HG02938 (cell line): ENCODE data around the gene PSMB5.

Experiments
- ATAC-seq: cut with Tn5 transposase; IDR thresholded peaks from one replicate; pipeline ENCODE4 v1.9.1; 2021; ENCODE audit warnings: mild to moderate bottlenecking, moderate library complexity; ENCODE audit not compliant: unreplicated experiment

Gene PSMB5

GRCh38 chr14:22976620-22977433 is 57.9 kb downstream of the PSMB5 start:
- ATAC-seq: no peak
